Activated T-cell treated with anti-CD3 and anti-CD28 coated beads, Interleukin-2, amount 50 U/mL, for 24 hours (primary cell): ENCODE results near the gene SH3BP4.

ENCODE experiments used
- DNase-seq: peaks from one replicate; pipeline ENCODE4 v3.0.0-alpha.2; 2020
- H3K27ac Mint-ChIP-seq: 2 replicates; pipeline ENCODE4 v1.8.0; 2020; ENCODE audit warnings: mild to moderate bottlenecking, mixed read lengths
- H3K27me3 Mint-ChIP-seq: 2 replicates; pipeline ENCODE4 v1.8.0; 2020; ENCODE audit warnings: mixed read lengths
- H3K36me3 Mint-ChIP-seq: 2 replicates; pipeline ENCODE4 v1.8.0; 2020; ENCODE audit warnings: low read depth, mixed read lengths
- H3K4me1 Mint-ChIP-seq: 2 replicates; pipeline ENCODE4 v1.8.0; 2020; ENCODE audit warnings: low read depth, mixed read lengths
- H3K4me3 Mint-ChIP-seq: 2 replicates; pipeline ENCODE4 v1.8.0; 2020; ENCODE audit warnings: mild to moderate bottlenecking, moderate library complexity, mixed read lengths
- H3K9me3 Mint-ChIP-seq: 2 replicates; pipeline ENCODE4 v1.8.0; 2020; ENCODE audit warnings: mixed read lengths

Gene SH3BP4, protein sequence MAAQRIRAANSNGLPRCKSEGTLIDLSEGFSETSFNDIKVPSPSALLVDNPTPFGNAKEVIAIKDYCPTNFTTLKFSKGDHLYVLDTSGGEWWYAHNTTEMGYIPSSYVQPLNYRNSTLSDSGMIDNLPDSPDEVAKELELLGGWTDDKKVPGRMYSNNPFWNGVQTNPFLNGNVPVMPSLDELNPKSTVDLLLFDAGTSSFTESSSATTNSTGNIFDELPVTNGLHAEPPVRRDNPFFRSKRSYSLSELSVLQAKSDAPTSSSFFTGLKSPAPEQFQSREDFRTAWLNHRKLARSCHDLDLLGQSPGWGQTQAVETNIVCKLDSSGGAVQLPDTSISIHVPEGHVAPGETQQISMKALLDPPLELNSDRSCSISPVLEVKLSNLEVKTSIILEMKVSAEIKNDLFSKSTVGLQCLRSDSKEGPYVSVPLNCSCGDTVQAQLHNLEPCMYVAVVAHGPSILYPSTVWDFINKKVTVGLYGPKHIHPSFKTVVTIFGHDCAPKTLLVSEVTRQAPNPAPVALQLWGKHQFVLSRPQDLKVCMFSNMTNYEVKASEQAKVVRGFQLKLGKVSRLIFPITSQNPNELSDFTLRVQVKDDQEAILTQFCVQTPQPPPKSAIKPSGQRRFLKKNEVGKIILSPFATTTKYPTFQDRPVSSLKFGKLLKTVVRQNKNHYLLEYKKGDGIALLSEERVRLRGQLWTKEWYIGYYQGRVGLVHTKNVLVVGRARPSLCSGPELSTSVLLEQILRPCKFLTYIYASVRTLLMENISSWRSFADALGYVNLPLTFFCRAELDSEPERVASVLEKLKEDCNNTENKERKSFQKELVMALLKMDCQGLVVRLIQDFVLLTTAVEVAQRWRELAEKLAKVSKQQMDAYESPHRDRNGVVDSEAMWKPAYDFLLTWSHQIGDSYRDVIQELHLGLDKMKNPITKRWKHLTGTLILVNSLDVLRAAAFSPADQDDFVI

DNA sequence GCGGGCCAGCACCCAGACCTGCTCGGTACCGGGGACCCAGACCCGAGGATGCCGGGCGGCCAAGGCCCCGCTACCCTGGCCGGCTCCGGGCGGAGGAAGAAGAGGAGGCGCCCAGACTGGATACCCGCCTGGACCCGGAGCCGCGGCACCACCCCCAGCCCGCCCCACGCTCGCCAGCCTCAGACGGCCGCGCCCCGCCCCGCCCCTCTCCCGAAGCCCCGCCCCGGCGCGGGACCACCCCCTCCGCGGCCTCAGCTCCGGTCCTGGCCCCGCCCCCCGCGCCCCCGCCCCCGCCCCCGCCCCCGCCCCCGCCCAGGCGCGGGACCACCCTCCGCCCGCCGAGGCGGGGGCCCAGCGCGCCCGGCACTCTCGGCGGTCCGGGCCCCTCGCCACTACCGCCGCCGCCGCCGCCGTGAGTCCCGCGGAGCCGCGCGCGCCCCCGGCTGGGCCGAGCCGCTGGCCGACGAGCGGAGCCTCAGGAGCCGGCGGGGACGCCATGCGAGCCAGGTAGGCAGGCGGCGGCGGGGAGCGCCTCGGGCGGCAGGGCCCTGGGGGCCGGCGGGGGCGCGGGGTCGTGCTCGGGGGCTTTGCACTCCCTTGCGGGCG, at the start of gene SH3BP4:
TSS of gene SH3BP4 (plus strand) at position 354 of the 606 bp plus-strand sequence. CDS start 82,986 bp downstream, outside the sequence.
- no peaks in the 10 kb centered on the region for H3K9me3 Mint-ChIP-seq
- peaks cover 88% of the 10 kb centered on the region for H3K27me3 Mint-ChIP-seq
- H3K4me3 Mint-ChIP-seq, result peak within 1 kb of the TSS; percentile 72
- peaks cover 8% of the 10 kb centered on the region for H3K4me1 Mint-ChIP-seq
- DNase-seq, result peak; percentile 47
- no peaks in the 10 kb centered on the region for H3K36me3 Mint-ChIP-seq
- no peak within 1 kb of the TSS for H3K27ac Mint-ChIP-seq

DNA sequence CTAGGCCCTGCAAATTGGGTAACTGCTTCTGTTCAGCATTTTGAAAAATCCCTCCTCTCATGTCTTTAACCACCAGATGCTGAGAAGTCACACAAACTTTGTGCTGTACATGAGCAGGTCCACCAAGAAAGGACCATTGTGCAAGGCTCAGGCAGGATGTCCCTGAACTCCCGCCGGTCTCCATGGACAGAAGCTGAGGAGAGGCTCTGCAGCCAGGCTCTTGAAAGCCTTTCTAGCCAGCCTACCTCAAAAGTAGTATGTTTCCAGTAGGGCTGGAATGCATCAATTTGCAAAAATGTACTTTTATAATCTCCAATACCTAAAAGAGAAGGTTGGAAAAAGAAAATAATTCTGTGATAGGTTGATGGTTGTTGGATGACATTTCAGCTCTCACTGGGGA, 47.0 kb upstream of the SH3BP4 start:
- H3K4me3 Mint-ChIP-seq, result no peak overlapping the region
- no peak overlapping the region for H3K27ac Mint-ChIP-seq
- no peaks in the 10 kb centered on the region for H3K9me3 Mint-ChIP-seq
- H3K4me1 Mint-ChIP-seq, result no peaks in the 10 kb centered on the region
- H3K36me3 Mint-ChIP-seq, result no peaks in the 10 kb centered on the region
- no peak for DNase-seq
- H3K27me3 Mint-ChIP-seq, result peaks cover 2% of the 10 kb centered on the region

DNA sequence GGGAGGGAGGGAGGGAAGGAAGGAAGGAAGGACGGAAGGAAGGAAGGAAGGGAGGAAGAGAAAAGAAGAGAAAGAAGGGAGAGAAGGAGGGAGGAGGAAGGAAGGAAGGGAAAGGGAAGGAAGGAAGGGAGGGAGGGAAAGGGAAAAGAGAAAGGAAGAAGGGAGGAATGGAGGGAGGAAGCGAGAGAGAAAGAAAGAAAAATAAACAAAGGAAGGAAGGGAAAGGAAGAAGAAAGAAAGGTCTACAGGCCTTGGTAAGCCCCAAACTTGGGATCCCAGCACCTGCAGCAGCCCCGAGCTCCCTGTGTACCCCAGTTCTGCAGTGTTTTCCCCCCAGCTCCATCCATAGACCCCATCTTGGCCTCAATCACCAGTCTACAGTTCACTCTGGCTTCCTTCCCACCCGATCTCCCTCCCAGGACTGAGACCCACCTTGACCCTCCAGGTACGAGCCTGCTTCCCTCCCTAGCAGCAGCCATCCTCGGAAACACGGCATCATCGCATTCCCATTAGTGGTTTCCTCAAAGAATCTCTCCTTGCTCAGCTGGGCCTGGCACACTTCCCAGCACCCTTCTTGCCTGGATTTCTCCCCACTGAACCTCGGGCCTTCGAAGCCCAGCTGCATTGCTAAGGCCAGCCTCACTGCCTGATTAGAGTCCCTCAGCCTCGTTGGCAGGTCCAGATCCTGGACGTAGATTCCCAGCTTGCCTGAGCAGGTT, 46.1 kb upstream of the SH3BP4 start:
- Mint-ChIP-seq H3K27me3 (peaks cover 2% of the 10 kb centered on the region), H3K4me3 (no peak overlapping the region), H3K27ac (no peak overlapping the region), H3K4me1 (no peaks in the 10 kb centered on the region), H3K9me3 (no peaks in the 10 kb centered on the region), H3K36me3 (no peaks in the 10 kb centered on the region)
- DNase-seq, result no peak

DNA sequence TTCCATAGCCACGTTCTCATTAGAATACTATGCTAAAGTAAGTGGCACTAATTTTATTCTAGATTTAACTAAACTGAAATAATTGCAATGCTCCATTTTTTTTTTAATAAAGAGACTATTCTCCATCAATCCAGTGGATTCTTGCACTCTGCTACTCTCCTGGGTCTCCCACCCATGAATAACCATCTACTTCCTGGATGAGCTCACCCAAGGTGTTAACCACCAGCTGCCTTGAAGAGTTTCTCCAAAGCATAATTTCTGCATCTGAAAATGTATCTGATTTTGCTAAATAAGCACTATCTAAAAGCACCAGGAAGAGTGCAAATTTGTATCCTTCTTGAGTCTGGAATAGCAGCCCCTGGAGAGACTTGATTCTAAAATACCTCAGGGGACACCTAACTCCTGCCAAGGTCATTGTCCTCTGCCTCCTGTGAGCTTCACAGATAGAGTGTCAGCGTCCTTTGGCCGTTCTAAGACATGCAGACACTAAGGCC, 41.6 kb upstream of the SH3BP4 start:
- H3K36me3 Mint-ChIP-seq, result no peaks in the 10 kb centered on the region
- no peak overlapping the region for H3K27ac Mint-ChIP-seq
- H3K4me3 Mint-ChIP-seq, result no peak overlapping the region
- H3K9me3 Mint-ChIP-seq, result no peaks in the 10 kb centered on the region
- no peaks in the 10 kb centered on the region for H3K4me1 Mint-ChIP-seq
- DNase-seq, result no peak
- peaks cover 14% of the 10 kb centered on the region for H3K27me3 Mint-ChIP-seq

DNA sequence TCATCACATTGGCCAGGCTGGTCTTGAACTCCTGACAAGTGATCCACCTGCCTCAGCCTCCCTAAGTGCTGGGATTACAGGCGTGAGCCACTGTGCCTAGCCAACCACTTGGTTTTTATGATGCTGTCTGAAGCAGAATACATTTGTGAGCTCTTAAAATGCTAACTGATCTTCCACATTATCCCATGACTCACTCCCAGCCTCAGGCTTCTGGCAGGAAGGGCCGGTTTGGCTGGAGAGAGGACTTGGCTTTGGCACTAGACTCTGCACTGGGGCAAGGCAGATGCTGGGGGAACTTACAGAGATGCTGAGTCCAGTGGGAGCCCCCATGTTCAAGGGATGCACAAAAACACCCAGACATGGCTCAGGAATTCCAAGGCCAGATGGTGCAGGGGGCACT, 40.5 kb upstream of the SH3BP4 start:
- H3K27ac Mint-ChIP-seq, result no peak overlapping the region

DNA sequence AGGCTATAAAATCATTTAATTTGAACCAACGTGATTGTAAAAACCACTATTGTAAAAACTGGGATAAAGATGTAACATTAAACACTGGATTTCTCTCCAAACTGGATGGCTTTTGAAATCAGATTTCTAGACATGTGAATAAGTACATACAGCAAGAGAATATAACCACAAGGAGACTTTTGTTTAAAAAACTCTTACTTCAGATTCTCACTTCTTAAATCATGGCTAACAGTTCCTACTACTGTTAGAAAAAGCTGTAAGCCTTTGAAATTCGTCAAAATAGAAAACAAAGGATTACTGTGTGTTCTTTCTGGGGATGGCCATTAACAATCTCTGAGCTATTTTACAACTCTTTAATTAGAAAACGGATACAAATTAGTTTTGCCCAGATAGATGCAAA, 39.4 kb upstream of the SH3BP4 start:
- no peaks in the 10 kb centered on the region for H3K36me3 Mint-ChIP-seq
- no peak for DNase-seq
- no peaks in the 10 kb centered on the region for H3K9me3 Mint-ChIP-seq
- no peaks in the 10 kb centered on the region for H3K4me1 Mint-ChIP-seq
- H3K27ac Mint-ChIP-seq, result no peak overlapping the region
- no peak overlapping the region for H3K4me3 Mint-ChIP-seq
- H3K27me3 Mint-ChIP-seq, result peaks cover 20% of the 10 kb centered on the region

More for the DNA sequence above, 40.5 kb upstream of the SH3BP4 start:
- no peak overlapping the region for H3K4me3 Mint-ChIP-seq
- no peaks in the 10 kb centered on the region for H3K9me3 Mint-ChIP-seq
- peaks cover 20% of the 10 kb centered on the region for H3K27me3 Mint-ChIP-seq
- H3K36me3 Mint-ChIP-seq, result no peaks in the 10 kb centered on the region
- no peak for DNase-seq
- no peaks in the 10 kb centered on the region for H3K4me1 Mint-ChIP-seq

DNA sequence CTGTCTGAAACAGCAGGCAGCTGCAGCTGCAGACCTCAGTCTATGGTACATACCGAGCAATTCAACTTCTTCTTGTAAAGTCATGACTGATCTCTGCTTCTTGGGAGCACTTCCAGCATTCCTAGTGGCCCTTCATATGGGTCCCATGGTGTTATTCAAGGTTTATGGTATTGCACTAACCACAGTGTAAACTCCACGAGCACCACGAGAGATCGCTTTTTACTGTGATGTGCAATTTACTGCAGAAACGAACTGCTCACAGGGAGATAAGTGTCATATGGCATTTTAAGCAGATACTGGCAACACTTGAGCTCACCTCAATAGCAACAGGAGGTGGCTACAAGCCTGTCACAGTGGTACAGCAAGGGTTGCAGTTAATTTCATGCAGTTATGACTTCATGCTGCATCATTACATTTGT, 38.6 kb upstream of the SH3BP4 start:
- H3K36me3 Mint-ChIP-seq, result no peaks in the 10 kb centered on the region
- H3K4me1 Mint-ChIP-seq, result no peaks in the 10 kb centered on the region
- H3K27me3 Mint-ChIP-seq, result peaks cover 20% of the 10 kb centered on the region

DNA sequence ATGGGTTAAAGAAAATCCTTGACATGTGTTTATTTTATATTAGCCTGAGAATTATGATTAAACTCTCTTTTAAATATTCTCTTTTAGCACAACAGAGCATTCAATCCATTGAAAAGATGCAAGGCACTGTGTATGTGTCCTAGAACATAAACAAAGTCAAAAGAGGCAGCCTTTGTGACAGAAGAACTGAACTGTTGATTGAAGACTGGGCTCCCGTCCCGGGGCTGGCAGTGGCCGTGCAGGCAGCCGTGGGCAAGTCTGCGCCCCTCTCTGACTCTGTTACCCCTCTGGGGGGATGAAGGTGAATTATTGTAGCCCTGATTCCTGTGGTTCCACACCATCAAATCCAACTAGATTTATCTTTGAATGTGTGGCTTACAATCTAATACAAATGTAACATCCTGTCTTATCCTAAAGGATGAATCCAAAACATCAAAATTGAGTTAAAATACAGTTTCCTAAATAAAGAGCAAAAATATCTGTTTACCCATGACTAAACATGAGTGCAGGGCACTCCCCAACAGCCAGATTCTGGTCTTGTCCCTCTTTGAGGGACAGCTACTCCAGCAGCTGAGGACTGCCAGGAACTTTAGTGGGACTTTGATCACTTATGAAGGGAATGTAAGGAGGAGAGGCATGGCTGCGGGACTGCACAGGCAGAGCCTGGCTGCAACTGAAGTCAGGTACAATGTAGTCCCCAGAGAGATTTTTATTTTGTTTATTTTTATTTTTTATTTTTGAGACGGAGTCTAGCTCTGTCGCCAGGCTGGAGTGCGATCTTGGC, 37.3 kb upstream of the SH3BP4 start:
- no peaks in the 10 kb centered on the region for H3K9me3 Mint-ChIP-seq
- no peak for DNase-seq
- H3K4me3 Mint-ChIP-seq, result no peak overlapping the region
- H3K4me1 Mint-ChIP-seq, result no peaks in the 10 kb centered on the region
- H3K36me3 Mint-ChIP-seq, result no peaks in the 10 kb centered on the region
- no peak overlapping the region for H3K27ac Mint-ChIP-seq
- peaks cover 26% of the 10 kb centered on the region for H3K27me3 Mint-ChIP-seq

More for the DNA sequence above, 38.6 kb upstream of the SH3BP4 start:
- Mint-ChIP-seq H3K4me3 (no peak overlapping the region), H3K27ac (no peak overlapping the region), H3K9me3 (no peaks in the 10 kb centered on the region)
- no peak for DNase-seq

DNA sequence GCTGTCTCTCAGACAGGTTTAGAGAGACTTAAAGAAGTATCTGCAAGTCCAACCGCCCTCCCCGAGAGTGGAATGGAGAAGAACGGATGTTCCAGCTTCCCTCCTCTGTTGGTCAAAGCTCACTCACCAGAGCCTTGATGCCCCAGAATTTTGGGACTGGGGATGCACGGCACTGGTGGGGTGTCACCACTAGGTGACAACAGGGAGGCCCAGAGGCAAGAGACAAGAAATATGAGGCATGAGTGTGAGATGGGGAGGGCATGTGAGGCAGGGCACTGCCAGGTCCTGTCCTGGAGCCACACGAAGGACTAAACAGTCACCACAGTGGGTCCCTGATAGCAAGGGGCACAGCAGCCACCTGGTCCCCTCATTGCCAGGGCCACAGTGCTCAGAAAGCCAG, 35.1 kb upstream of the SH3BP4 start:
- no peaks in the 10 kb centered on the region for H3K9me3 Mint-ChIP-seq
- no peak overlapping the region for H3K4me3 Mint-ChIP-seq
- no peaks in the 10 kb centered on the region for H3K36me3 Mint-ChIP-seq
- H3K27me3 Mint-ChIP-seq, result peaks cover 32% of the 10 kb centered on the region
- DNase-seq, result no peak
- H3K4me1 Mint-ChIP-seq, result no peaks in the 10 kb centered on the region
- H3K27ac Mint-ChIP-seq, result no peak overlapping the region

DNA sequence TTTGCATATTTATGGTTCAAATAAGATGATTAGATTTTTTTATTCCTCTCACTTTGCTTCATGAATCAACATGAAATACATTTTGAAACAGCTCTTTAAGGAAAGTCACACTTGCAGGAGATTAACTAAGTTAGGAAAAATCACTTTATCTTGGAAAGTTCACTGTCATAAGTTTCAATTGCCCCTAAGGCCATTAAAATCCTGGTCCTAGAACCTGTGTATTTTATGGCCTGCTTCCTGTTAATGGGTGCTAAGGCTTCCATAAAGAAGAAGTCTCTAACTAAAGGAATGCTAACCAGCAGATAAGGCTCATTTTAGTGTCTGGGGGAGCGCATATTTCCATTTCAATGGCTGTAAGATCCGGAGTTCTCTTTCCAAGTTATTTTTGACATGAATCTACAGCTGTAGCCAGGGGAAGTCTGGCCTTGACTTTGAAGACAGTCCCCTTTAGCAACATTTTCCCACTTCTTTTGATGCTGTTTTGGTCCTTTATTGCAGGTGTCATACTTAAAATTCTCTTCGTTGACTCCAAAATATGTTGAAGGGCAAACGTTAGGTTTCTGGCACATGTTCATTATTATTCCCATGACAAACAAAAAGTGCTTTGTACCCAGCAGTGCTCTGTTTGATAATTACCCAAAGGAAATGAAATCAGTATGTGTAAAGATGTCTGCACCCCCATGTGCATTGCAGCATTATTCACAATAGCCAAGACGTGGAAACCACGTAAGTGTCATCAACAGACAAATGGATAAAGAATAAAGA, 34.4 kb upstream of the SH3BP4 start:
- H3K36me3 Mint-ChIP-seq, result no peaks in the 10 kb centered on the region

DNA sequence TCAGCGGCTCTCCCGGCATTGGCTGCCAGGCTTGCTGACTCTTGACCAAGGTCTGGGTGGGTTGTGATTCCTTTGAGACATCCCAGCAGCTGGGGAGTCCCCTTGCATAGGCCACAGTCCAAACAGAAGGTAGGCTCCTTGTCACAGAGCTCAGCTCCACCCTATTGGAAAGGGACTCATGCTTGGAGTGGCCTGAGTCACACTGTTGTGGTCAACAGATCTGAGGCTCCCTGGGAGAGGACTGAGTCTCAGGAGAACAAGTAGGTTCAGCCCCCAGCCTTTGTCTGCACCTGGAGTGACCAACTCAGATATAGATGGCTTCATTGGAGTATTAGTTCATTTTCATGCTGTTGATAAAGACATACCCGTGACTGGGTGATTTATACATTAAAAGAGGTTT, 32.1 kb upstream of the SH3BP4 start:
- Mint-ChIP-seq H3K4me3 (no peak overlapping the region), H3K27ac (no peak overlapping the region), H3K4me1 (no peaks in the 10 kb centered on the region), H3K9me3 (no peaks in the 10 kb centered on the region), H3K27me3 (peaks cover 32% of the 10 kb centered on the region), H3K36me3 (no peaks in the 10 kb centered on the region)
- no peak for DNase-seq

More for the DNA sequence above, 34.4 kb upstream of the SH3BP4 start:
- H3K4me3 Mint-ChIP-seq, result no peak overlapping the region
- H3K27me3 Mint-ChIP-seq, result peaks cover 31% of the 10 kb centered on the region
- no peak for DNase-seq
- H3K9me3 Mint-ChIP-seq, result no peaks in the 10 kb centered on the region
- H3K27ac Mint-ChIP-seq, result no peak overlapping the region
- H3K4me1 Mint-ChIP-seq, result no peaks in the 10 kb centered on the region

DNA sequence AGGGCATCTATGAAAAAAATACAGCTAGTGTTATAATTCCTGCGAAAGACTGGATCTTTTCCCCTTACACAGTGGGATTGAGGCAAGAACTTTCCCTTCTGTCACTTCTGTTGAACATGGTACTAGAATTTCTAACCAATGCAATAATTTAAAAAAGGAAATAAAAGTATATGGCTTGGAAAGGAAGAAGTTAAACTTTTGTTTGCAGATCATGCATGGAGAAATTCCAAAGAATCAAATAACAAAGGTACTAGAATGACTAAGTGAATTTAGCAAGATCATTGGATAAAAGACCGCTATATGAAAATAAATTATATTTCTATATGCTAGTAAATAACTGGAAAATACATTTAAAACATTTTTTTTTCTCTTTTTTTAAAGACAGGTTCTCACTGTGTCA, 31.0 kb upstream of the SH3BP4 start:
- Mint-ChIP-seq H3K9me3 (peaks cover 3% of the 10 kb centered on the region), H3K27me3 (peaks cover 28% of the 10 kb centered on the region), H3K27ac (no peak overlapping the region)

DNA sequence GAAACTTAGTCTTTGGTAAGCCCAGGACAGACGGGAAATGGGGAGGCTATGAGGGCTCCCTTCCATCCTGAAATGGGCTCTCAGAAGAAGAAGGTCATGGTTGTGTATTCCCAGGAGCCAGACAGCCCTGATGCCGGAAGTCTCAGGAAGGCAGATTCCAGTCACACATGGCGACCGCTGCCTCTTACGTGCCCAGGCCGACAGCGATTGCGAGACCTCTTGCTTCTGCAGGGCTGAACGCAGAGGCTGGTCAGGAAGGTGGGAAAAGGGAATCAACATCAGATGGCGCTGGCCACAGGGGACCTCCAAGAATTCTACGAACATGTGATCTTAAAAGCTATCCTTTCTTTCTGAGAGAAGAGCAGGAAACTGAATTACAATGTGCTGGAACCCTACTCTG, 22.8 kb upstream of the SH3BP4 start:
- peaks cover 9% of the 10 kb centered on the region for H3K27me3 Mint-ChIP-seq
- H3K36me3 Mint-ChIP-seq, result no peaks in the 10 kb centered on the region
- no peak overlapping the region for H3K4me3 Mint-ChIP-seq
- no peaks in the 10 kb centered on the region for H3K4me1 Mint-ChIP-seq
- H3K9me3 Mint-ChIP-seq, result peaks cover 3% of the 10 kb centered on the region
- DNase-seq, result no peak
- H3K27ac Mint-ChIP-seq, result no peak overlapping the region

More for the DNA sequence above, 31.0 kb upstream of the SH3BP4 start:
- Mint-ChIP-seq H3K4me3 (no peak overlapping the region), H3K4me1 (no peaks in the 10 kb centered on the region), H3K36me3 (no peaks in the 10 kb centered on the region)
- DNase-seq, result no peak
